Skeletal muscle tissue (tissue), 4 donors: Measurements from ENCODE around the gene BEGAIN. TPM values are rescaled to one million over a fixed set of nuclear protein-coding genes. Genes with fewer than 3 reads are reported as not detected.

ENCODE experiments used
- H3K27ac ChIP-seq: one replicate; pipeline ENCODE4 v1.7.0; 2013; ENCODE audit warnings: mild to moderate bottlenecking, low read depth, low read length, inconsistent platforms
- H3K27me3 ChIP-seq, 3 donors: one replicate each; pipeline ENCODE4 v1.7.0; 2013; ENCODE audit warnings: low read length in 3 of 3; ENCODE audit not compliant: control insufficient read depth in 3 of 3, insufficient read depth in 3 of 3
- H3K36me3 ChIP-seq, 3 donors: one replicate each; pipeline ENCODE4 v1.7.0; 2013; ENCODE audit warnings: low read length in 3 of 3; ENCODE audit not compliant: control insufficient read depth in 3 of 3, insufficient read depth in 3 of 3
- H3K4me1 ChIP-seq, 3 donors: one replicate each; pipeline ENCODE4 v1.7.0; 2013; ENCODE audit warnings: low read length in 3 of 3, mild to moderate bottlenecking in 3 of 3; ENCODE audit not compliant: control insufficient read depth in 3 of 3, insufficient read depth in 3 of 3
- H3K4me3 ChIP-seq, 3 donors: one replicate each; pipeline ENCODE4 v1.7.0; 2013; ENCODE audit warnings: low read length in 3 of 3
- H3K9ac ChIP-seq, 3 donors: one replicate each; pipeline ENCODE4 v1.7.0; 2013; ENCODE audit warnings: low read length in 3 of 3, mild to moderate bottlenecking in 3 of 3, moderate library complexity in 2 of 3, low read depth in 1 of 3
- H3K9me3 ChIP-seq, 3 donors: one replicate each; pipeline ENCODE4 v1.7.0; 2013; ENCODE audit warnings: low read length in 3 of 3; ENCODE audit not compliant: control insufficient read depth in 3 of 3
- total RNA-seq: library from RNA; depleted of rRNA; stranded (reverse); fragments of >200 nt; gene quantifications from one replicate; pipeline ENCODE4 v1.2.3, GENCODE V29; 2014
- donor health status: Osteomylitis.

BEGAIN gene
- total RNA-seq, 1 donor from 2014 or later = 1.0 TPM

DNA sequence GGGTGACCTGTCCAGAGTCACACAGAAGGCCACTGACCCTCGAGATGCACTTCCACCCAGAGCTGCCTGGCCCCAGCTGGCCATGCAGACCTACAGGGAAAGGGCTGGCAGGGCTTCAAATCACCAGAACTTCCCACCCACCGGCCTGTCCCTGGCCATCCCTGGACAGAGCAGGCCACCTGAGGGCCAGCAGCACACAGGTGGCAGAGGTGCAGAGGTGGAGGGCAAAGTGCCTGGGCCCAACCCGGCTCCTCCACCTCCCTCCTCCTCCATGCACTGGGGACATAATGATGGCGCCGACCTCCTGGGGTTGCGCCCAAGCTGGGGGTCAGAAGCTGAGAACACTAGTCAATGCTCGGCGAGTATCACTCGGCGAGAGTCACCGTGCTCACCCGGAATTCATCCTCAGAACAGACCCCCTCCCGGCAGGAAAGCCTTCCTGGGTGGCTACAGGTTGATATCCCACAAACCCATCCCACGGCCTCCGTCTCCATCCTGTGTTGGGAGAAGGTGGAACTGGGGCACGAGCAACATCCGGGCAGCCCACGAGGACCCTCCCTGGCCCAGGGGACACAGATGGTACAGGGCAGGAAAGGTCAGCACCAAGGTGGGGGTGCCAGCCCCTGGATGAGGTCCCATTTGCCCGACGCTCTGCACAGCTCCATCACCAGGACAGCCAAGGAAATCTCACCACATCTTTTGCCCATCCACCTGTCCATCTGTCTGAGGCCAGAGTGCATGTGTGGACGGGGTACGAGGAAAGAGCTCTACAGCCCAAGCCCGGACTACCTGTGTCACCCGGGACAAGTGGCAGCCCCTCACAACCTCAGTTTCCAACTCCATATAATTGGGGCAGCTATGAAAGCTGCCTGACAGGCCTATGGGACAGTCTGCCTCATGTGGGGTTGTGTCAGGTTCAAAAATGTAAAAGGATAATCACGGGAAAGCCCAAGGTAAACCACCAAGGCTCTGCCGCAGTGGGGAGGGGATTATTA, 10.8 kb downstream of the BEGAIN start:
- Histone ChIP-seq H3K4me1 (no peaks in the 10 kb centered on the region), H3K27me3 (peaks cover 12 to 25% (median 16%) of the 10 kb centered on the region in 3 donors), H3K27ac (no peak overlapping the region), H3K4me3 (no peak overlapping the region), H3K9me3 (no peaks in the 10 kb centered on the region), H3K36me3 (no peaks in the 10 kb centered on the region), H3K9ac (no peak overlapping the region)

DNA sequence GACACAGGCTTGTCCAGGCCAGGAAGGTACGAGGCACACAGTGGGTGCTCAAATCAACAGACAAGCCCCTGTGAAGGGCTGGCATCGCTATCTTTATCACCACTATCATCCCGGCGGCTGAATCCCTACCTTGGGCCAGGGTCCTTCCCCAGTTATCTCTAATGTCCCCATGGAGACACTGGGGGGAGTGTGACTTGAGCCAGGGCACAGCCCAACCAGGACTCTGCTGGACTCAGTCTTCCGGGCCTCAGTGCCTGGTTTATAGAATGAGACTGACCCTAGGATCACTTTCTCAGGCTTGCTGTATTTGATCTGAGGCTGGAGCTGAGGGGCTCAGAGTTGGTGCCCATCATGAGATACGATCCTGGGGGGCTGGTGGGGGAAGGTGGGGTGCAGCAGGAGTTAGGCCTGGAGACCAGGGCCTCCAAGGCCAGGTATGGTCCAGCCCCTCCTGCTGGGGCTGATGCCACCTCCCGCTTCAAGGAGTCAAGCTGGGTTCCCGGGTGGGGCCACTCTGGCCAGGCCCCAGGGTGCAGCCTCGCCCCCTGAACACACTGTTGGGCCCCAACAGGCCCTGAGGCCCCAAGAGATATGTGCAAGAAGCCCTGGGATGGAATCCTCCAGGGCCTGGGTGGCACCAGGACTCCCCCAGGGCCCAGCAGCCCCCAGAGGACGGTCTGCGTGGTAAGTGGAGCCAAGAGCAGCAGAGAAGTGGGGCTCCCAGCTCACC, 11.8 kb downstream of the BEGAIN start:
- Histone ChIP-seq H3K4me3 (no peak overlapping the region), H3K4me1 (no peaks in the 10 kb centered on the region), H3K9me3 (no peaks in the 10 kb centered on the region), H3K36me3 (no peaks in the 10 kb centered on the region), H3K27me3 (peaks cover 21 to 34% (median 25%) of the 10 kb centered on the region in 3 donors), H3K27ac (no peak overlapping the region), H3K9ac (no peak overlapping the region)

DNA sequence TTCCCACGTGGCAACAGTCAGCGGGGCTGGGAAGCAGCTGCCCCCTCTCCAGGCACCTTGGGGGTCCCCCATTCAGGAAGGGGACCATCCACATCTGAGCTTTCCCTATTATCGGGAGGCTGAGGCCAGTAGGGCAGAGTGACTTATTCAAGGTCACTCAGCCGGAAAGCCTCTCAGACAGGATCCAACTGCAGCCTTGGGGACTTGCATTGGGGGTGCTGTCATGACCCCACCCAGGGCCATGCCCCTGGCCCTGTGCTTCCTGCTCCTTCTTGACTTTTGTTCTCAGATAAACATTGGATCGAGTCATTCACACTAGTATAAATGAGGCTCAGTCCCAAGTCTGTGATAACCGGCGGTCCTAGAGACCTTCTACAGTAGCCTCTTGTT, 12.6 kb downstream of the BEGAIN start:
- Histone ChIP-seq H3K4me3 (no peak overlapping the region), H3K9ac (no peak overlapping the region), H3K27me3 (peaks cover 26 to 41% (median 32%) of the 10 kb centered on the region in 3 donors), H3K27ac (no peak overlapping the region), H3K4me1 (no peaks in the 10 kb centered on the region), H3K36me3 (no peaks in the 10 kb centered on the region), H3K9me3 (no peaks in the 10 kb centered on the region)

DNA sequence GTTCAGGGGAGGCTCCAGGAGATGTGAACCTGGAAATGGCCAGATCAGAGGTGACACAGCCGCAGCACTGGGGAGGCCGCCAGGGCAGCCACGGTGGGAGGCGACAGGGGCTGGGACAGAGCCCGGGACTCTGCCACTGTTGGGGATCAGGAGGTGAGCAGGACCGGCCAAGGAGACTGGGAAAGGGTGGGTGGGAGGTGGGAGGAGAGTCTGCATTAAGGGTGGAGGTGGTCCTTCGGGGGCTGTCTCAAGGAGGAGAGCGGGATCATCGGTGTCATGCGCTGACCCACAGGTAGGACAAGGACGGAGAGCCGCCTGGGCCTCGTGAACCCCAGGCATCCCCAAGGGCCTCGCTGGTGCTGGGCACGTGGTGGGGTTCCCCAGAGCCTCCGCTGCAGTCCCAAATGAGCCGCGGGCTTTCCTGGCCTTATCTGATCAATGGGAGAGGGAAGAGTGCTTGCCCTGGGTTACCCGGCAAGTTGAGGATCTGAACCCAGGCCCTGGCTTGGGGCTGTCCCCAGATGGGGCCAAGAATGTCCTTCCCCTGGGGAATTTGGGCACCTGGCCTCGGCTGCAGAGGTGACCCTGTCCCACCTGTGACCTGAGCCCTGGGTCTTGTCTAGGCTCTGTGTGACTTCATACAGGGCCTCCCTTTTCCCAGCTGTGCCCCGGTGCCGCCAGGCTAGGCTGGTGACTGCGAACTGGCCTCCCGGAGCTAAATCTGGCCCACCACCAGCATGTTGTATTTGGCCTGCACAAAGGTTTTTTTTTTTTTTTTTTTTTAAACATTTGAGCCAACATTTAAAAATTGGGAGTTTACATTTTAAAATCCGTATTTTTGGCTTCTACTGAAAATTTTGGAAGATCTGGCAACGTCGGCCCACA, 13.2 kb downstream of the BEGAIN start:
- no peak overlapping the region for H3K4me3 ChIP-seq
- H3K27me3 ChIP-seq = peaks cover 32 to 47% (median 38%) of the 10 kb centered on the region in 3 donors
- H3K4me1 ChIP-seq = no peaks in the 10 kb centered on the region
- no peaks in the 10 kb centered on the region for H3K9me3 ChIP-seq
- no peak overlapping the region for H3K9ac ChIP-seq
- H3K27ac ChIP-seq = no peak overlapping the region
- H3K36me3 ChIP-seq = no peaks in the 10 kb centered on the region

DNA sequence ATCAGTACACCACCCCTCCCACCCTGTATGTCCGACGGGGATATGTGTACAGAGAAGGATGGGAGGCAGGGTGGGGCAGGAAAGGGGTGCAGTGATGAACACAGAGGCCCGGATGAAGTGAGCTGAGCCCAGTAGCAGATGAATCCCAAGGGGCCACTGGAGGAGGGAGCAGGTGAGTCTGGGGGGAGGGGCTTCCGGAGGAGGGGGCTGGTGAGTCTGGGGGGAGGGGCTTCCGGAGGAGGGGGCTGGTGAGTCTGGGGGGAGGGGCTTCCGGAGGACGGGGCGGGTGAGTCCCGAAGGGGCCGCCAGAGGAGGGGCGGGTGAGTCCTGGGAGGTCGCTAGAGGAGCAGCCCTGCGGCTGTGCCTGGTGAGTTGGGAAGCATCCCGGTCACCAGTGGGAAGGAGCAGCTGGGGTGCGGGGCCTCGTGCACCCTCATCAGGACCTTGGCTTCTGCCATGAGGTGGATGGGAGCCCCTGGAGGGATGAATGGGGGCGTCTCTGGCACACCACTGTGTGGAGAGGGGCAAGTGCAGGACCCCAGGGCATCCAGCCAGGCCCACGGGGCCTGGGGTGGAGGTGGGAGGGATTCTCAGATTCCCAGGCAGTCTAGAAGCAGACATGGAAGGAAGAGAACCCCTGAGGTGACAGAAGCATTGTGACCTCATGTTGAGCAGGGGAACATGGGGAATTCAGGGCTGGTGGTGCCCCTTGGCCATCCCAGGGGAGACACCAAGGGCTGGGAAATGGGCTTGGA, 14.0 kb downstream of the BEGAIN start:
- Histone ChIP-seq H3K27me3 (peaks cover 32 to 54% (median 45%) of the 10 kb centered on the region in 3 donors), H3K36me3 (no peaks in the 10 kb centered on the region), H3K9ac (no peak overlapping the region), H3K9me3 (no peaks in the 10 kb centered on the region), H3K27ac (no peak overlapping the region), H3K4me1 (peaks cover 0 to 2% (median 0%) of the 10 kb centered on the region in 3 donors), H3K4me3 (no peak overlapping the region)

DNA sequence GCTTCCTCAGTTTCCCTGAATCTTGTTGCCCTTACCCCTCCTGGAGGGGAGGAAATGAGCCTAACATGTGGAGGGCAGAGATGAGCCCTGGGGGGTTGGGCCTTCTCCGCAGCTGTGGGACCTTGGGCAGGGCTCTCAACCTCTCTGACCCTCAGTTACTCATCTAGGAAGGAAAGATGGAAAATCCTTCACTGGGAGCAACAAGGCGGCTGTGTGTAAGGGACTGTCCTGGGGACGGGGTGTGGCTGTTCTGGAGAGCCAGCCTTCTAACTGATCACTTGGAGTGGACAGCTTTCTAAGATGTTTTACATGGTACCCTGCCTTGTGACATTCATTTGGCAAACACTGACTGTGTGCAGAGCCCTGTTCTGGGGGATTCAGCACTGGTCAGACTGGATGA, 14.7 kb downstream of the BEGAIN start:
- Histone ChIP-seq H3K36me3 (no peaks in the 10 kb centered on the region), H3K4me3 (no peak overlapping the region), H3K27ac (no peak overlapping the region), H3K9ac (no peak overlapping the region), H3K4me1 (peaks cover 0 to 2% (median 0%) of the 10 kb centered on the region in 3 donors), H3K9me3 (no peaks in the 10 kb centered on the region), H3K27me3 (peaks cover 32 to 55% (median 45%) of the 10 kb centered on the region in 3 donors)

DNA sequence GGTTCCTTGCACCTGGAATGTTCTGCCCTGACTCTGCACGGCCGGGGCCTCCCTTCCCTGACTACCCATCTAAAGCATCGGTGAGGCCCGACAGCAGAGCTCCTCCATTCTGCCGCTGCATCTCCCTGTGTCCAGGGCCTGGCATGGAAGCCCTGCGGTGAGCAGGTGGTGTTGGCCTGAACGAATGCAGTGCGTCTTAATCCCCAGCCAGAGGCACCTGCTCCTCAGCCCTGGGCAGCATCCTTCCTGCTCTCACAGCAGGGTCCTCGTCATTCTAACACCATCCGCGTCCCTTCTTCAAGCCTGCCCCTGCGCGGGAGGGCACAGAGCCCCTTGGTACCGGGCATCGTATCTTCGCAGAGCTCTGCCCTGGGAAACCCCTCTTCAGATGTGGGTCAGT, 15.4 kb downstream of the BEGAIN start:
- peaks cover 35 to 58% (median 49%) of the 10 kb centered on the region in 3 donors for H3K27me3 ChIP-seq
- no peaks in the 10 kb centered on the region for H3K36me3 ChIP-seq
- no peak overlapping the region for H3K4me3 ChIP-seq
- no peak overlapping the region for H3K27ac ChIP-seq
- no peaks in the 10 kb centered on the region for H3K9me3 ChIP-seq
- no peak overlapping the region for H3K9ac ChIP-seq
- H3K4me1 ChIP-seq = peaks cover 3 to 5% (median 3%) of the 10 kb centered on the region in 3 donors

DNA sequence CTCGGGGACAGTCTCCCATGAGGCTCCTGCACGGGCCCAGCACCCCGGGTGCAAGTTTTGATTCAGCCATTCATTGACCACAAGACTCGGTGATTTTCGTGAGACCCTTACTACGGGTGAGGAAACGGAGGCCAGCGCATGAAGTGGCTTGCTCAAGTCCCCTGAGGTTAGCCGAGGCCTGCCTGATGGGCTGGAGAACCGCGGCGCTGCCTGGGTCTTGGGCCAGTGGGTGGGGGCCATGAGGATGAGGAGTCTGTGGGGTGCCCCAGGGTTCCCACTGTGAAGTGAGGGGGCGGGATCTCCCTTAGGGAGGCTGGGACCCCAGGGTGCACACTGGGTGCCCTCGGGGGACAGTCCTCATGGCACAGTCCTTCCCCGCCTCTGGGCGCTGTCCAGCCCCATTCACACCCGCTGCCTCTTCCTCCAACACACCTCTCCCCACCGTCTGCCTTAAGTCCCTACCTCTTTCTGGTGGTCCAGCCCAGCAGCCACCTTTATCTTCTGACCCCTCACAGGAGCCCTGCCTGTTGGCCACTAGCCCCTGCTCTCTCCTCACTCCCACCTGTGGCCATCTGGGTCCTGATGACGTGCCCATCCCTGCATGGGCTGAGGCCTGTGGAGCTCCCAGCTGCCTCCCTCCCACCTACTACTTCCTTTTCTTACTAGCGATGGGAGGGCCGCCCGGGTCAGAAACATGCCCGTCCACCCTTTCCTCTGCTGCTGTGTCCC, 16.3 kb downstream of the BEGAIN start:
- H3K4me3 ChIP-seq = no peak overlapping the region
- H3K9ac ChIP-seq = no peak overlapping the region
- peaks cover 45 to 67% (median 58%) of the 10 kb centered on the region in 3 donors for H3K27me3 ChIP-seq
- H3K27ac ChIP-seq = no peak overlapping the region
- H3K9me3 ChIP-seq = no peaks in the 10 kb centered on the region
- no peaks in the 10 kb centered on the region for H3K36me3 ChIP-seq
- peaks cover 3 to 5% (median 4%) of the 10 kb centered on the region in 3 donors for H3K4me1 ChIP-seq
